A549 (cell line): ENCODE measurements around the gene C5orf24. TPM values are rescaled to one million over a fixed set of nuclear protein-coding genes. Genes with fewer than 3 reads are reported as not detected.

ENCODE experiments used
- ATAC-seq, 2 experiments: fragments of 200-7000 bp in 1 of 2; fragments of >200 bp in 1 of 2; cut with Nextera tagmentation in 1 of 2; cut with Tn5 transposase in 1 of 2; 3 replicates each; pipeline versions ENCODE4 v1.8.0 to v1.9.1; 2018 to 2020; ENCODE audit warnings: mild to moderate bottlenecking in 1 of 2, moderate library complexity in 1 of 2
- CTCF ChIA-PET: fragments of 300-600 bp; sonication (Branson Sonifier 250); formaldehyde crosslinking; extraction: SDS; loops from one replicate; lab custom pipeline; 2021; ENCODE audit warnings: antibody characterized with exemption, inconsistent platforms; lab: Yijun Ruan, JAX
- POLR2A ChIA-PET: fragments of 350-600 bp; formaldehyde crosslinking; extraction: SDS; loops from one replicate; lab custom pipeline; 2021; ENCODE audit warnings: antibody characterized with exemption, inconsistent platforms; lab: Yijun Ruan, JAX
- DNase-seq, 2 experiments: peaks; one replicate each; pipeline versions ENCODE4 v3.0.0 to v3.0.0-alpha.2; 2011 to 2016; ENCODE audit warnings: low read depth in 1 of 2, low spot score in 1 of 2
- FAIRE-seq: peaks from 2 replicates; lab custom pipeline; 2011; peaks lifted over from hg19 to GRCh38; lab: Jason Lieb, UNC
- H3K27ac ChIP-seq, 2 experiments: fragments of >200 bp; sonication (Bioruptor Twin); formaldehyde crosslinking; 3 replicates each; pipeline ENCODE4 v1.5.1; 2016 to 2017
- H3K4me1 ChIP-seq: fragments of >200 bp; sonication (Bioruptor Twin); formaldehyde crosslinking; 3 replicates; pipeline ENCODE4 v1.6.1; 2016
- H3K4me2 ChIP-seq: fragments of >200 bp; sonication (Bioruptor Twin); formaldehyde crosslinking; 3 replicates; pipeline ENCODE4 v1.6.1; 2016
- H3K4me3 ChIP-seq: fragments of >200 bp; sonication (Bioruptor Twin); formaldehyde crosslinking; 3 replicates; pipeline ENCODE4 v1.5.1; 2016
- H3K9me3 ChIP-seq: fragments of >200 bp; sonication (Bioruptor Twin); formaldehyde crosslinking; 3 replicates; pipeline ENCODE4 v1.6.1; 2016
- ATOH8 ChIP-seq: fragments of 250-450 bp; sonication (Bioruptor Pico); IDR thresholded peaks from 2 replicates; pipeline ENCODE4 v1.5.0; 2020; ENCODE audit warnings: low read depth, mild to moderate bottlenecking, moderate library complexity
- BCL3 ChIP-seq: fragments of >200 bp; sonication (Bioruptor Twin); formaldehyde crosslinking; IDR thresholded peaks from 3 replicates; pipeline ENCODE4 v1.6.1; 2016
- BHLHE40 ChIP-seq: IDR thresholded peaks from 2 replicates; pipeline ENCODE4 v1.6.1; 2012; ENCODE audit warnings: low read depth, low read length, inconsistent platforms
- CBX8 ChIP-seq: fragments of 200-600 bp; sonication (generic); IDR thresholded peaks from 2 replicates; pipeline ENCODE4 v1.6.1; 2016
- CEBPB ChIP-seq, 2 experiments: fragments of >200 bp in 1 of 2; sonication (Bioruptor Twin) in 1 of 2; formaldehyde crosslinking in 1 of 2; IDR thresholded peaks; 2 replicates each; pipeline ENCODE4 v1.6.1; 2012 to 2016
- EHF ChIP-seq: fragments of 250-450 bp; sonication (Bioruptor Pico); IDR thresholded peaks from 2 replicates; pipeline ENCODE4 v1.5.0; 2020; ENCODE audit warnings: mild to moderate bottlenecking
- EHMT2 ChIP-seq: fragments of 200-600 bp; sonication (generic); IDR thresholded peaks from 2 replicates; pipeline ENCODE4 v1.6.1; 2016; ENCODE audit warnings: antibody characterized with exemption, low read depth, mild to moderate bottlenecking, moderate library complexity
- EP300 ChIP-seq, 2 experiments: fragments of >200 bp; sonication (Bioruptor Twin); formaldehyde crosslinking; IDR thresholded peaks; 2 replicates in 1 of 2; 3 replicates in 1 of 2; pipeline ENCODE4 v1.6.1; 2016 to 2017
- GATA3 ChIP-seq: IDR thresholded peaks from 2 replicates; pipeline ENCODE4 v1.6.1; 2012; ENCODE audit warnings: borderline replicate concordance
- HDAC2 ChIP-seq: fragments of 200-600 bp; sonication (generic); IDR thresholded peaks from 2 replicates; pipeline ENCODE4 v1.6.1; 2016
- JUN ChIP-seq, 2 experiments: fragments of >200 bp; sonication (Bioruptor Twin); formaldehyde crosslinking; IDR thresholded peaks; 2 replicates in 1 of 2; 3 replicates in 1 of 2; pipeline ENCODE4 v1.6.1; 2016 to 2017
- KDM1A ChIP-seq: fragments of 200-600 bp; sonication (generic); IDR thresholded peaks from 2 replicates; pipeline ENCODE4 v1.6.1; 2016; ENCODE audit warnings: low read depth, mild to moderate bottlenecking
- MAFK ChIP-seq: fragments of 450-650 bp; IDR thresholded peaks from 2 replicates; pipeline ENCODE4 v1.6.1; 2014; ENCODE audit not compliant: partially characterized antibody
- MAZ ChIP-seq: fragments of 150-350 bp; IDR thresholded peaks from 2 replicates; pipeline ENCODE4 v1.6.1; 2014; ENCODE audit warnings: antibody characterized with exemption, low read depth, low read length, borderline replicate concordance
- MYC ChIP-seq: IDR thresholded peaks from 2 replicates; pipeline ENCODE4 v1.6.1; 2012; ENCODE audit warnings: mild to moderate bottlenecking, inconsistent platforms, low read length, improper control_type of control experiment, borderline replicate concordance
- NFE2L2 ChIP-seq: fragments of 150-350 bp; conservative IDR thresholded peaks from 2 replicates; pipeline ENCODE4 v1.6.1; 2014; ENCODE audit warnings: low read length
- NR3C1 ChIP-seq: fragments of >200 bp; sonication (Bioruptor Twin); formaldehyde crosslinking; IDR thresholded peaks from 3 replicates; pipeline ENCODE4 v1.6.1; 2017
- PBX3 ChIP-seq: IDR thresholded peaks from 2 replicates; pipeline ENCODE4 v1.6.1; 2012
- PHF8 ChIP-seq: fragments of 200-600 bp; sonication (generic); IDR thresholded peaks from 2 replicates; pipeline ENCODE4 v1.6.1; 2016; ENCODE audit warnings: low read depth, mild to moderate bottlenecking, antibody characterized with exemption, moderate library complexity, borderline replicate concordance
- POLR2A ChIP-seq: IDR thresholded peaks from 2 replicates; pipeline ENCODE4 v1.6.1; 2012; ENCODE audit warnings: mild to moderate bottlenecking, low read length
- POLR2AphosphoS2 ChIP-seq: conservative IDR thresholded peaks from 2 replicates; pipeline ENCODE4 v1.6.1; 2012; ENCODE audit warnings: low read length, improper control_type of control experiment, inconsistent platforms
- RARB ChIP-seq: fragments of 250-450 bp; sonication (Bioruptor Pico); IDR thresholded peaks from 2 replicates; pipeline ENCODE4 v1.8.0; 2021; ENCODE audit warnings: mild to moderate bottlenecking, moderate library complexity
- RCOR1 ChIP-seq: fragments of 150-350 bp; IDR thresholded peaks from 2 replicates; pipeline ENCODE4 v1.6.1; 2014; ENCODE audit warnings: antibody characterized with exemption, low read length, low read depth
- RNF2 ChIP-seq: fragments of 200-600 bp; sonication (generic); IDR thresholded peaks from 2 replicates; pipeline ENCODE4 v1.6.1; 2016; ENCODE audit warnings: low read depth, mild to moderate bottlenecking, antibody characterized with exemption, moderate library complexity, borderline replicate concordance
- SREBF2 ChIP-seq: fragments of 450-650 bp; IDR thresholded peaks from 2 replicates; pipeline ENCODE4 v1.6.1; 2014; ENCODE audit warnings: mild to moderate bottlenecking, moderate library complexity
- TFCP2L1 ChIP-seq: fragments of 250-450 bp; sonication (Bioruptor Pico); IDR thresholded peaks from 2 replicates; pipeline ENCODE4 v1.5.0; 2021; ENCODE audit warnings: mild to moderate bottlenecking
- TP53 ChIP-seq: fragments of 250-450 bp; sonication (Bioruptor Pico); IDR thresholded peaks from 2 replicates; pipeline ENCODE4 v1.5.0; 2021; ENCODE audit warnings: mild to moderate bottlenecking, moderate library complexity
- USF2 ChIP-seq: fragments of 450-650 bp; IDR thresholded peaks from 2 replicates; pipeline ENCODE4 v1.6.1; 2014; ENCODE audit warnings: antibody characterized with exemption
- ZFP36 ChIP-seq: fragments of 450-650 bp; IDR thresholded peaks from 2 replicates; pipeline ENCODE4 v1.6.1; 2014; ENCODE audit warnings: borderline replicate concordance; ENCODE audit not compliant: partially characterized antibody
- ZSCAN20 ChIP-seq: fragments of 250-450 bp; sonication (Bioruptor Pico); IDR thresholded peaks from 2 replicates; pipeline ENCODE4 v1.8.0; 2022; ENCODE audit warnings: mild to moderate bottlenecking, moderate library complexity
- WGBS: methylation state at CpG from one replicate; pipeline ENCODE4 v1.1.6; 2017; ENCODE audit errors: missing lambda C conversion rate; 5-methylcytosine and 5-hydroxymethylcytosine counted together
- polyA plus RNA-seq, 4 experiments: library from polyadenylated mRNA; depleted of rRNA in 3 of 4; stranded (reverse); fragments of >200 nt; fragmentation: RNase III in 1 of 4; extraction: RNeasy Plus Mini Kit Qiagen cat#74134 plus additional on column Dnase treatment in 1 of 4; gene quantifications; 2 replicates in 3 of 4; 3 replicates in 1 of 4; pipeline ENCODE4 v1.2.3, GENCODE V29; 2011 to 2017
- TF ChIP-seq, protein P1 (sequence below): fragments of 250-450 bp; sonication (Bioruptor Pico); IDR thresholded peaks from 2 replicates; pipeline ENCODE4 v1.5.0; 2021; ENCODE audit warnings: mild to moderate bottlenecking, moderate library complexity, borderline replicate concordance
- TF ChIP-seq, protein P2 (sequence below): IDR thresholded peaks from 2 replicates; pipeline ENCODE4 v1.6.1; 2012; ENCODE audit warnings: low read depth, borderline replicate concordance
- TF ChIP-seq, protein P3 (sequence below): fragments of >200 bp; sonication (Bioruptor Twin); formaldehyde crosslinking; IDR thresholded peaks from 2 replicates; pipeline ENCODE4 v1.6.1; 2016

Gene C5orf24
- polyA plus RNA-seq, 2 of the 4 experiments (the other 2 are of a cell fraction): 27.0 to 53.7 TPM

GRCh38 chr5:134905246-134905996, 59.7 kb downstream of the C5orf24 start (continued):
- no peak for TF ChIP-seq ATOH8
- TF ChIP-seq TFCP2L1: no peak
- TF ChIP-seq EHF (CRISPR knock-in tag): no peak
- no peak for TF ChIP-seq BCL3
- TF ChIP-seq POLR2AphosphoS2: no peak
- TF ChIP-seq CBX8: no peak
- no peak for TF ChIP-seq POLR2A
- no peak for TF ChIP-seq ZFP36
- no peak for TF ChIP-seq NFE2L2
- no peak for TF ChIP-seq BHLHE40
- no peak for TF ChIP-seq CEBPB (IDR thresholded peaks at IDR 0.05)
- TF ChIP-seq GATA3: no peak
- no peak for TF ChIP-seq NR3C1
- TF ChIP-seq, protein P1, sequence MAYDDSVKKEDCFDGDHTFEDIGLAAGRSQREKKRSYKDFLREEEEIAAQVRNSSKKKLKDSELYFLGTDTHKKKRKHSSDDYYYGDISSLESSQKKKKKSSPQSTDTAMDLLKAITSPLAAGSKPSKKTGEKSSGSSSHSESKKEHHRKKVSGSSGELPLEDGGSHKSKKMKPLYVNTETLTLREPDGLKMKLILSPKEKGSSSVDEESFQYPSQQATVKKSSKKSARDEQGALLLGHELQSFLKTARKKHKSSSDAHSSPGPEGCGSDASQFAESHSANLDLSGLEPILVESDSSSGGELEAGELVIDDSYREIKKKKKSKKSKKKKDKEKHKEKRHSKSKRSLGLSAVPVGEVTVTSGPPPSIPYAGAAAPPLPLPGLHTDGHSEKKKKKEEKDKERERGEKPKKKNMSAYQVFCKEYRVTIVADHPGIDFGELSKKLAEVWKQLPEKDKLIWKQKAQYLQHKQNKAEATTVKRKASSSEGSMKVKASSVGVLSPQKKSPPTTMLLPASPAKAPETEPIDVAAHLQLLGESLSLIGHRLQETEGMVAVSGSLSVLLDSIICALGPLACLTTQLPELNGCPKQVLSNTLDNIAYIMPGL (CRISPR knock-in tag): peak; percentile 78; the same call in 1 of the 2 replicates
- TF ChIP-seq MAZ: no peak
- TF ChIP-seq MAFK: no peak
- no peak for TF ChIP-seq HDAC2
- TF ChIP-seq, protein P2, sequence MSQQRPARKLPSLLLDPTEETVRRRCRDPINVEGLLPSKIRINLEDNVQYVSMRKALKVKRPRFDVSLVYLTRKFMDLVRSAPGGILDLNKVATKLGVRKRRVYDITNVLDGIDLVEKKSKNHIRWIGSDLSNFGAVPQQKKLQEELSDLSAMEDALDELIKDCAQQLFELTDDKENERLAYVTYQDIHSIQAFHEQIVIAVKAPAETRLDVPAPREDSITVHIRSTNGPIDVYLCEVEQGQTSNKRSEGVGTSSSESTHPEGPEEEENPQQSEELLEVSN: no peak; the same call in 1 of the 2 replicates
- no peak for TF ChIP-seq MYC
- TF ChIP-seq JUN (IDR thresholded peaks at IDR 0.05): peak in 1 of 2 experiments; percentile 42; a peak in 3 of 5 replicates
- no peak for TF ChIP-seq RARB
- no peak for TF ChIP-seq ZSCAN20
- no peak for TF ChIP-seq PBX3
- no peak for TF ChIP-seq KDM1A

DNA sequence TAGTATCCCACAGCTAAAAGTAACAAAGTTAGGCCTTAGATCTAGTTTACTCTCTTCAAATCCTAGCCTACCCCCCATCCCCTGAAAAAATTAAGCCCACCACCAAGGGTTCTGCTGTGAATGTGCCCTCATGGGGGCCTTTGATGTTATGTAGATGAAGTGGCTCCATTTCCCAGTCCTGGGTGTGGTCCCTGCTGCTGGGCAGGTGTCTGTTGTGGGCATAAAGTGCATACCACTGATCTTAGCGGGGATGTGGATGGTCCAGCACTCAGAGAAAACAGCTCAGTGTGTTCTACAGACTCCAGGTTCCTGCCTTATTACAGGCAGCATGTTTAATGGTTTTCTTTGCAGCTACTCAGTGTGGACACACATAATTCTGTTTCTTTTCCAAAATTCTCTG, 61.0 kb downstream of the C5orf24 start:
- ChIA-PET CTCF (interaction anchor here (0.6 to 3.6 kb wide), 7 partner anchors 10 to 551 kb away, joined by 3 to 24 read pairs (median 4); no protein-coding TSS in a partner anchor), POLR2A (interaction anchor here (1.0 kb wide), 1 partner anchor 33 kb away, joined by 7 read pairs; the partner anchor contains the start of gene TXNDC15)
- no peak for DNase-seq
- Histone ChIP-seq H3K9me3 (no peaks in the 10 kb centered on the region), H3K4me2 (0 out of 3 replicates have a peak overlapping the region, but pooled peaks have one; percentile 91), H3K4me3 (no peak overlapping the region), H3K27ac (no peak overlapping the region), H3K4me1 (peaks cover 11% of the 10 kb centered on the region; the same call in 1 of the 3 replicates)
- ATAC-seq: no peak
- 94% methylated on average over 1 of the region's 1 CpG for WGBS
- FAIRE-seq: no peak
- no peak for TF ChIP-seq RCOR1
- no peak for TF ChIP-seq RNF2
- no peak for TF ChIP-seq ZFP36
- no peak for TF ChIP-seq NFE2L2
- TF ChIP-seq HDAC2: no peak
- no peak for TF ChIP-seq SREBF2
- no peak for TF ChIP-seq TP53
- TF ChIP-seq USF2: no peak
- TF ChIP-seq PHF8: no peak
- TF ChIP-seq, protein P3, sequence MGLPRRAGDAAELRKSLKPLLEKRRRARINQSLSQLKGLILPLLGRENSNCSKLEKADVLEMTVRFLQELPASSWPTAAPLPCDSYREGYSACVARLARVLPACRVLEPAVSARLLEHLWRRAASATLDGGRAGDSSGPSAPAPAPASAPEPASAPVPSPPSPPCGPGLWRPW: no peak
- no peak for TF ChIP-seq PBX3
- no peak for TF ChIP-seq EHMT2
- TF ChIP-seq EP300 (IDR thresholded peaks at IDR 0.05): no peak
